Measurements from ENCODE around the gene THAP11. TPM values are rescaled to one million over a fixed set of nuclear protein-coding genes. Genes with fewer than 3 reads are reported as not detected.

The THAP11 gene
- total and polyA plus RNA-seq, 4 donors: 9.6 to 31.1 (median 24.6) TPM

DNA sequence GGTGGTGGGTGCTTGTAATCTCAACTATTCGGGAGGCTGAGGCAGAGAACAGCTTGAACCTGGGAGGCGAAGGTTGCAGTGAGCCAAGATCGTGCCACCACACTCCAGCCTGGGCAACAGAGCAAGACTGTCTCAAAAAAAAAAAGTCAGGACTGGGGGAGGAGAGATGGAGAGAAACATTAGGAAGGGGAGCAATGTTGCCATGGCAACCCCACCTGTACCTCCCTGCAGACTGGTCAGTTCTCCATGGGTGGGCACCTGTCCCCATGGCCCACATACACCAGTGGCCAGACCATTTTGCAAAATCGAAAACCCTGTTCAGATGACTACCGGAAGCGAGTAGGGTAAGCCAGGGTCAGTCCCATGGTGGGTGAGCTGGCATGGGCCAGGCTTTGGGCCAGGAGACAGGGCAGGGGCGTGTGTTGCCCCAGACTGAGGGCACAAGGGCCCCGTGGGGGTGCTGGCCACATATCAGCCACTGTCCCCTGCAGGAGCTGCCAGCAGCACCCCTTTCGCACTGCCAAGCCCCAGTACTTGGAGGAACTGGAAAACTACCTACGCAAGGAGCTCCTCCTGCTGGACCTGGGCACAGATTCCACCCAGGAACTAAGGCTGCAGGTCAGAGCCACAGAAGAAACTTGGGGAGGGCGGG lies 21.4 kb upstream of the THAP11 start:
- no peaks in the 10 kb centered on the region for H3K27me3 ChIP-seq (ENCODE audit: control insufficient read depth in 3 of 3, insufficient read depth in 3 of 3, low read length in 2 of 3)
- TF ChIP-seq, protein P1, sequence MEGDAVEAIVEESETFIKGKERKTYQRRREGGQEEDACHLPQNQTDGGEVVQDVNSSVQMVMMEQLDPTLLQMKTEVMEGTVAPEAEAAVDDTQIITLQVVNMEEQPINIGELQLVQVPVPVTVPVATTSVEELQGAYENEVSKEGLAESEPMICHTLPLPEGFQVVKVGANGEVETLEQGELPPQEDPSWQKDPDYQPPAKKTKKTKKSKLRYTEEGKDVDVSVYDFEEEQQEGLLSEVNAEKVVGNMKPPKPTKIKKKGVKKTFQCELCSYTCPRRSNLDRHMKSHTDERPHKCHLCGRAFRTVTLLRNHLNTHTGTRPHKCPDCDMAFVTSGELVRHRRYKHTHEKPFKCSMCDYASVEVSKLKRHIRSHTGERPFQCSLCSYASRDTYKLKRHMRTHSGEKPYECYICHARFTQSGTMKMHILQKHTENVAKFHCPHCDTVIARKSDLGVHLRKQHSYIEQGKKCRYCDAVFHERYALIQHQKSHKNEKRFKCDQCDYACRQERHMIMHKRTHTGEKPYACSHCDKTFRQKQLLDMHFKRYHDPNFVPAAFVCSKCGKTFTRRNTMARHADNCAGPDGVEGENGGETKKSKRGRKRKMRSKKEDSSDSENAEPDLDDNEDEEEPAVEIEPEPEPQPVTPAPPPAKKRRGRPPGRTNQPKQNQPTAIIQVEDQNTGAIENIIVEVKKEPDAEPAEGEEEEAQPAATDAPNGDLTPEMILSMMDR (IDR thresholded peaks at IDR 0.05; ENCODE audit: control extremely low read depth, extremely low read depth): no peak
- H3K4me3 ChIP-seq: no peak overlapping the region
- WGBS, 2 donors: 94 to 95% methylated on average over 11 of the region's 11 CpGs
- H3K4me1 ChIP-seq (ENCODE audit: control insufficient read depth in 5 of 5, insufficient read depth in 5 of 5, low read length in 5 of 5): no peaks in the 10 kb centered on the region
- no peak overlapping the region for H3K9ac ChIP-seq (ENCODE audit: insufficient read depth in 1 of 2, low read length in 2 of 2)
- ATAC-seq (ENCODE audit: insufficient read depth, low FRiP score) (no peak), DNase-seq (no peak)
- H3K27ac ChIP-seq (ENCODE audit: low read depth in 1 of 2, low read length in 1 of 2): no peak overlapping the region
- H3K9me3 ChIP-seq (ENCODE audit: control insufficient read depth in 4 of 4, insufficient read depth in 3 of 4, low read length in 3 of 4): no peaks in the 10 kb centered on the region
- no peaks in the 10 kb centered on the region for H3K36me3 ChIP-seq (ENCODE audit: control insufficient read depth in 4 of 4, insufficient read depth in 4 of 4, low read length in 4 of 4)

DNA sequence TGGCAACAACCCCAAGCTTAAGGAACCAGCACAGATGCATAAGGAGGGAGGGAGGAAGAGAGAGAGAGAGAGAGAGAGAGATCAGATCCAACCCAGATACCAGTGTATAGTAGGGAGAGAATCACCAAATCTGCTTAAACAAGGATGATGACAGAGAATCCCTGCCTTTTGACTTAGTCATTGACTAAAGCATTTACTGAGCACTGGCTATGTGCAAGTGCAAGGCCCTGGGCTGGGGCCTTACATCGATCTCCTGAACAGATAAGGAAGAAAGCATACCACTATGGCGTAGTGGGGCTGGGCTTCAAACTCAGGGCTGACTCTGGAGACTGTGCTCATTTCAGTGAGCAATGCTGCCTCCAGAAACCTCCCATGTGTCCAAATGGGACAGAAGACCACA lies 19.6 kb upstream of the THAP11 start:
- H3K9me3 ChIP-seq (ENCODE audit: control insufficient read depth in 4 of 4, insufficient read depth in 3 of 4, low read length in 3 of 4): no peaks in the 10 kb centered on the region
- no peak for ATAC-seq (ENCODE audit: insufficient read depth, low FRiP score)
- TF ChIP-seq, protein P1 (IDR thresholded peaks at IDR 0.05; ENCODE audit: control extremely low read depth, extremely low read depth): no peak
- no peak overlapping the region for H3K4me3 ChIP-seq
- H3K27ac ChIP-seq (ENCODE audit: low read depth in 1 of 2, low read length in 1 of 2): no peak overlapping the region
- 95 to 98% methylated on average over 2 of the region's 2 CpGs for WGBS, 2 donors
- H3K27me3 ChIP-seq (ENCODE audit: control insufficient read depth in 3 of 3, insufficient read depth in 3 of 3, low read length in 2 of 3): no peaks in the 10 kb centered on the region
- H3K4me1 ChIP-seq (ENCODE audit: control insufficient read depth in 5 of 5, insufficient read depth in 5 of 5, low read length in 5 of 5): no peaks in the 10 kb centered on the region
- peaks cover 0 to 6% (median 0%) of the 10 kb centered on the region in 4 donors for H3K36me3 ChIP-seq (ENCODE audit: control insufficient read depth in 4 of 4, insufficient read depth in 4 of 4, low read length in 4 of 4)
- no peak overlapping the region for H3K9ac ChIP-seq (ENCODE audit: insufficient read depth in 1 of 2, low read length in 2 of 2)
- DNase-seq: no peak

DNA sequence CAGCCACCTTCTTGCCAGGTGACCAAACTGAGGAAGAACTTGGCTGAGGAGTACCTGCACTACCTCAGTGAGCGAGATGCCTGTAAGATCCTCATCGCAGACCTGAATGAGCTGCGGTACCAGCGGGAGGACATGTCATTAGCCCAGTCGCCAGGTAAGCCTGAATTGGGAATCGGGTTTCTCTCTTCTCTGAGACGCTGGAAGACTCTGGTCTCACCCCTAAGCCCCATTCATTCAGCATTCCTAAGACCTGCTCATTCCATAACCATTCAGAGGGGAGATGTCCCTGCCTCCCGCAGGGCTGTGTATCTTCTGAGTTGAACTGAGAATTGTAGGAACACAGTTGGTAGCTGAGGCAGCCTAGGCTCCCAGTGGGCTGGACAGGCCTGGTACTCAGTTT lies 17.0 kb upstream of the THAP11 start:
- DNase-seq (no peak), ATAC-seq (ENCODE audit: insufficient read depth, low FRiP score) (no peak)
- Histone ChIP-seq H3K27ac (ENCODE audit: low read depth in 1 of 2, low read length in 1 of 2) (no peak overlapping the region), H3K4me3 (no peak overlapping the region), H3K4me1 (ENCODE audit: control insufficient read depth in 5 of 5, insufficient read depth in 5 of 5, low read length in 5 of 5) (no peaks in the 10 kb centered on the region), H3K27me3 (ENCODE audit: control insufficient read depth in 3 of 3, insufficient read depth in 3 of 3, low read length in 2 of 3) (no peaks in the 10 kb centered on the region), H3K36me3 (ENCODE audit: control insufficient read depth in 4 of 4, insufficient read depth in 4 of 4, low read length in 4 of 4) (peaks cover 5 to 28% (median 14%) of the 10 kb centered on the region in 4 donors), H3K9ac (ENCODE audit: insufficient read depth in 1 of 2, low read length in 2 of 2) (no peak overlapping the region), H3K9me3 (ENCODE audit: control insufficient read depth in 4 of 4, insufficient read depth in 3 of 4, low read length in 3 of 4) (no peaks in the 10 kb centered on the region)
- TF ChIP-seq, protein P1 (IDR thresholded peaks at IDR 0.05; ENCODE audit: control extremely low read depth, extremely low read depth): no peak
- WGBS, 2 donors: 89 to 93% methylated on average over 8 of the region's 8 CpGs

DNA sequence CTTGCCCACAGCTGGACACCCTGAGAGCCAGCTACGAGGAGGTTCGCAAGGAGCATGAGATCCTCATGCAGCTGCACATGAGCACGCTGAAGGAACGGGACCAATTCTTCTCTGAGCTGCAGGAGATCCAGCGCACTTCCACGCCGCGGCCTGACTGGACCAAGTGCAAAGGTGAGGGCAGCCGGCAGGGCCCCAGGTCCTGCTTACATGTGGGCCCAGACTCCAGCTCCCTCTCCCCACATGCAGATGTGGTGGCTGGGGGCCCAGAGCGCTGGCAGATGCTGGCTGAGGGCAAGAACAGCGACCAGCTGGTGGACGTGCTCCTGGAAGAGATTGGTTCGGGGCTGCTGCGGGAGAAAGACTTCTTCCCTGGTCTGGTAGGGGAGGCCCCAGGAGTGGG lies 16.2 kb upstream of the THAP11 start:
- Histone ChIP-seq H3K4me3 (no peak overlapping the region), H3K27me3 (ENCODE audit: control insufficient read depth in 3 of 3, insufficient read depth in 3 of 3, low read length in 2 of 3) (no peaks in the 10 kb centered on the region), H3K9me3 (ENCODE audit: control insufficient read depth in 4 of 4, insufficient read depth in 3 of 4, low read length in 3 of 4) (no peaks in the 10 kb centered on the region), H3K27ac (ENCODE audit: low read depth in 1 of 2, low read length in 1 of 2) (no peak overlapping the region), H3K36me3 (ENCODE audit: control insufficient read depth in 4 of 4, insufficient read depth in 4 of 4, low read length in 4 of 4) (peaks cover 5 to 34% (median 14%) of the 10 kb centered on the region in 4 donors), H3K4me1 (ENCODE audit: control insufficient read depth in 5 of 5, insufficient read depth in 5 of 5, low read length in 5 of 5) (no peaks in the 10 kb centered on the region), H3K9ac (ENCODE audit: insufficient read depth in 1 of 2, low read length in 2 of 2) (no peak overlapping the region)
- 93 to 95% methylated on average over 14 of the region's 14 CpGs for WGBS, 2 donors
- TF ChIP-seq, protein P1 (IDR thresholded peaks at IDR 0.05; ENCODE audit: control extremely low read depth, extremely low read depth): no peak
- ATAC-seq (ENCODE audit: insufficient read depth, low FRiP score): no peak
- no peak for DNase-seq

Measured in lung (tissue), 12 donors.